HK-2 (cell line): ENCODE data around the gene ZMIZ1.
A peak's percentile ranks its signal among the peaks of the same experiment; 100 is the strongest.

ENCODE experiments used
- DNase-seq: peaks from one replicate; pipeline ENCODE4 v3.0.0-alpha.2; 2018; ENCODE audit not compliant: unreplicated experiment

Gene ZMIZ1

GRCh38 chr10:79308969-79309665 lies 240.4 kb downstream of the ZMIZ1 start:
- DNase-seq: no peak

- no peak for DNase-seq
Observed at GRCh38 chr10:79310200-79310865, 241.6 kb downstream of the ZMIZ1 start.

- no peak for DNase-seq
Observed at GRCh38 chr10:79310911-79311573, 242.3 kb downstream of the ZMIZ1 start.

GRCh38 chr10:79311581-79312407 lies 243.0 kb downstream of the ZMIZ1 start:
- DNase-seq: no peak

GRCh38 chr10:79312601-79313187 lies 243.9 kb downstream of the ZMIZ1 start:
- DNase-seq: no peak

- DNase-seq: no peak
Observed at GRCh38 chr10:79313320-79313719, 244.6 kb downstream of the ZMIZ1 start.

GRCh38 chr10:79313911-79314439 lies 245.2 kb downstream of the ZMIZ1 start:
- DNase-seq: no peak

- DNase-seq: no peak
Observed at GRCh38 chr10:79314761-79315601, 246.2 kb downstream of the ZMIZ1 start.

GRCh38 chr10:79315602-79315920 lies 246.8 kb downstream of the ZMIZ1 start:
- DNase-seq: no peak

GRCh38 chr10:79316671-79317431 lies 248.1 kb downstream of the ZMIZ1 start:
- DNase-seq: no peak

GRCh38 chr10:79318369-79318768 lies 249.6 kb downstream of the ZMIZ1 start:
- no peak for DNase-seq

- no peak for DNase-seq
Observed at GRCh38 chr10:79319115-79319771, 250.5 kb downstream of the ZMIZ1 start.

- DNase-seq: no peak
Observed at GRCh38 chr10:79320316-79320715, 251.6 kb downstream of the ZMIZ1 start.

GRCh38 chr10:79320820-79321493 lies 252.2 kb downstream of the ZMIZ1 start:
- peak; percentile 67 for DNase-seq

- no peak for DNase-seq
Observed at GRCh38 chr10:79321494-79321882, 252.7 kb downstream of the ZMIZ1 start.

GRCh38 chr10:79321951-79322350 lies 253.2 kb downstream of the ZMIZ1 start:
- DNase-seq: no peak

GRCh38 chr10:79322616-79323543 lies 254.1 kb downstream of the ZMIZ1 start:
- DNase-seq: peak; percentile 88

GRCh38 chr10:79323602-79324001 lies 254.8 kb downstream of the ZMIZ1 start:
- DNase-seq: no peak
